Measurements from ENCODE around the gene PDCD1LG2.

GRCh38 chr9:5577225-5577624 is 66.9 kb downstream of the PDCD1LG2 start:
- TF ChIP-seq CTCF (IDR thresholded peaks at IDR 0.05; ENCODE audit: low read depth, low read length) (no peak), EZH2phosphoT487 (IDR thresholded peaks at IDR 0.05; ENCODE audit: low read depth) (no peak)
